K562 (cell line): ENCODE measurements around the gene LY6G6F. TPM values are rescaled to one million over a fixed set of nuclear protein-coding genes. Genes with fewer than 3 reads are reported as not detected.

Experiments
- BDP1 ChIP-seq: IDR thresholded peaks from 3 replicates; pipeline ENCODE4 v1.6.1; 2011; ENCODE audit not compliant: insufficient read length, insufficient read depth
- CAMTA2 ChIP-seq: fragments of 250-450 bp; sonication (Bioruptor Pico); conservative IDR thresholded peaks from 2 replicates; pipeline ENCODE4 v1.5.1; 2022
- CUX1 ChIP-seq: fragments of 200-800 bp; sonication (Bioruptor generic); IDR thresholded peaks from 2 replicates; pipeline ENCODE4 v1.6.1; 2016; ENCODE audit warnings: missing genetic modification characterization, missing compliant biosample characterization
- ETS1 ChIP-seq: conservative IDR thresholded peaks from 2 replicates; pipeline ENCODE4 v1.6.1; 2011; ENCODE audit warnings: low read depth, mild to moderate bottlenecking, low read length; ENCODE audit not compliant: control insufficient read depth
- HOXB6 ChIP-seq: fragments of 250-450 bp; sonication (Bioruptor Pico); IDR thresholded peaks from 2 replicates; pipeline ENCODE4 v1.5.1; 2022; ENCODE audit warnings: mild to moderate bottlenecking, borderline replicate concordance
- MCM5 ChIP-seq: fragments of 450-650 bp; IDR thresholded peaks from 2 replicates; pipeline ENCODE4 v1.6.1; 2016; ENCODE audit warnings: low read depth
- MIER1 ChIP-seq: fragments of 450-650 bp; IDR thresholded peaks from 2 replicates; pipeline ENCODE4 v1.6.1; 2016; ENCODE audit warnings: antibody characterized with exemption, mild to moderate bottlenecking, low read depth
- POLR2AphosphoS2 ChIP-seq: IDR thresholded peaks from 2 replicates; pipeline ENCODE4 v1.6.1; 2012; ENCODE audit warnings: low read length, improper control_type of control experiment
- RERE ChIP-seq: sonication (generic); formaldehyde crosslinking; IDR thresholded peaks from 2 replicates; pipeline ENCODE4 v1.8.0; 2023; ENCODE audit warnings: missing genetic modification reagents, mild to moderate bottlenecking, borderline replicate concordance
- SNIP1 ChIP-seq: fragments of 450-650 bp; IDR thresholded peaks from 2 replicates; pipeline ENCODE4 v1.7.1; 2017; ENCODE audit warnings: low read depth, mild to moderate bottlenecking
- ZFX ChIP-seq: sonication (generic); formaldehyde crosslinking; IDR thresholded peaks from 2 replicates; pipeline ENCODE4 v1.8.0; 2022; ENCODE audit warnings: mild to moderate bottlenecking, missing genetic modification reagents, moderate library complexity
- ZKSCAN1 ChIP-seq: fragments of 150-350 bp; IDR thresholded peaks from 2 replicates; pipeline ENCODE4 v1.6.1; 2016; ENCODE audit warnings: low read depth, low read length
- polyA plus RNA-seq, 8 experiments: library from polyadenylated mRNA; depleted of rRNA in 4 of 8; stranded (reverse) in 5 of 8; unstranded in 3 of 8; fragments of >200 nt; fragmentation: Nextera tagmentation in 2 of 8; fragmentation: Illumina TruSeq in 1 of 8; extraction: Ambion mirVana in 2 of 8; extraction: Trizol in 1 of 8; gene quantifications; 2 replicates each; pipeline versions ENCODE4 v1.2.1 to v1.2.3, GENCODE V29; 2011 to 2014; ENCODE audit warnings: inconsistent platforms in 1 of 8, missing spikeins in 1 of 8
- total RNA-seq, 7 experiments: library from RNA; depleted of rRNA in 6 of 7; stranded (reverse); fragments of >200 nt in 6 of 7; fragmentation: Illumina TruSeq in 2 of 7; extraction: Trizol in 2 of 7; gene quantifications; 2 replicates each; pipeline versions ENCODE4 v1.2.1 to v1.2.3, GENCODE V29; 2011 to 2021; ENCODE audit warnings: low replicate concordance in 1 of 7

Gene LY6G6F
- total and polyA plus RNA-seq, 9 of the 15 experiments (the other 6 are each of a cell fraction or from before 2014, with no cell fraction given), result 0.14 to 0.50 (median 0.28) TPM; not detected in 2

GRCh38 chr6:31725502-31726350, 19.1 kb downstream of the LY6G6F start (continued):
- TF ChIP-seq RERE (no peak), SNIP1 (no peak), CAMTA2 (CRISPR knock-in tag) (0 out of 2 replicates have a peak, but pooled peaks have one; percentile 68), CUX1 (no peak), MCM5 (no peak), ZKSCAN1 (no peak), MIER1 (no peak), ETS1 (no peak), POLR2AphosphoS2 (no peak), HOXB6 (CRISPR knock-in tag) (no peak), BDP1 (no peak), ZFX (CRISPR knock-in tag) (no peak)
